Left ventricle myocardium inferior (tissue), 1 donor: ENCODE measurements around the gene BPIFB6. TPM values are rescaled to one million over a fixed set of nuclear protein-coding genes. Genes with fewer than 3 reads are reported as not detected.

ENCODE experiments used
- DNase-seq: peaks from one replicate; pipeline ENCODE4 v3.0.0-alpha.2; 2020
- H3K27ac ChIP-seq: fragments of 200-600 bp; replicated peaks from 2 replicates; pipeline ENCODE4 v1.8.0; 2021
- H3K27me3 ChIP-seq: fragments of 200-600 bp; 2 replicates; pipeline ENCODE4 v1.8.0; 2021; ENCODE audit warnings: low read depth
- H3K36me3 ChIP-seq: fragments of 200-600 bp; 2 replicates; pipeline ENCODE4 v1.8.0; 2021
- H3K4me1 ChIP-seq: fragments of 200-600 bp; 2 replicates; pipeline ENCODE4 v1.8.0; 2021
- H3K4me3 ChIP-seq: fragments of 200-600 bp; 2 replicates; pipeline ENCODE4 v1.8.0; 2021; ENCODE audit warnings: mild to moderate bottlenecking, moderate library complexity
- H3K9me3 ChIP-seq: fragments of 200-600 bp; replicated peaks from 2 replicates; pipeline ENCODE4 v1.8.0; 2021
- CTCF ChIP-seq: fragments of 200-600 bp; IDR thresholded peaks from 2 replicates; pipeline ENCODE4 v1.8.0; 2021; ENCODE audit warnings: antibody characterized with exemption, mild to moderate bottlenecking, borderline replicate concordance
- intact Hi-C: fragments of 100-400 bp; cut with micrococcal nuclease; formaldehyde crosslinking; loops from one replicate; pipeline ENCODE4 v1.11.0; 2022
- total RNA-seq: library from RNA; stranded (reverse); fragmentation: NEBNext Ultra II Directional; extraction: Animal tissue kit (Norgen Biotek cat#: 25700); gene quantifications from one replicate; pipeline ENCODE4 v1.2.1, GENCODE V29; 2021
- donor health status: DM: no; HTN: yes; CAD: no; lungs with severe emphysema.

Gene BPIFB6
- total RNA-seq, 1 donor from 2014 or later = not detected

DNA sequence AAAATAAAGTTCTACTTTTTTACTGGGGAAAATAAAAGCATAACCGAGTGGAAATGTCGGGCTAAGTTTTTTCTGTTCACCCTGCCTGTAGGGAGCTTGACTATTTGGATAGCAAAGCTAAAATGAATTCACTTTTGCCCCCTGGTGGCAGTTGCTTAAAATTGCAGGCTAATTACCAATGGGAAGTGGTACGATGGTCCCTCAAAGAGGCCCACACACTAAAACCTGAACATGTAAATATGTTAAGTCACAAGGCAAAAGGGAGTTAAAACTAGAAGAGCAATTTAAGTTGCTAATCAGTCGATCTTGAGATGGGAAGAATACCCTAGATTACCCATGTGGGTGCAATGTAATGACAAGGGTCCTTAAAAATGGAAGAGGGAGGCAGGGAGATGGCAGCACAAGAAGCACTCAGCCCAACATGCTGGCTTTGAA is 26.3 kb upstream of the BPIFB6 start:
- intact Hi-C loops = no loop called here
- no peak for DNase-seq
- peak; percentile 24 for TF ChIP-seq CTCF

DNA sequence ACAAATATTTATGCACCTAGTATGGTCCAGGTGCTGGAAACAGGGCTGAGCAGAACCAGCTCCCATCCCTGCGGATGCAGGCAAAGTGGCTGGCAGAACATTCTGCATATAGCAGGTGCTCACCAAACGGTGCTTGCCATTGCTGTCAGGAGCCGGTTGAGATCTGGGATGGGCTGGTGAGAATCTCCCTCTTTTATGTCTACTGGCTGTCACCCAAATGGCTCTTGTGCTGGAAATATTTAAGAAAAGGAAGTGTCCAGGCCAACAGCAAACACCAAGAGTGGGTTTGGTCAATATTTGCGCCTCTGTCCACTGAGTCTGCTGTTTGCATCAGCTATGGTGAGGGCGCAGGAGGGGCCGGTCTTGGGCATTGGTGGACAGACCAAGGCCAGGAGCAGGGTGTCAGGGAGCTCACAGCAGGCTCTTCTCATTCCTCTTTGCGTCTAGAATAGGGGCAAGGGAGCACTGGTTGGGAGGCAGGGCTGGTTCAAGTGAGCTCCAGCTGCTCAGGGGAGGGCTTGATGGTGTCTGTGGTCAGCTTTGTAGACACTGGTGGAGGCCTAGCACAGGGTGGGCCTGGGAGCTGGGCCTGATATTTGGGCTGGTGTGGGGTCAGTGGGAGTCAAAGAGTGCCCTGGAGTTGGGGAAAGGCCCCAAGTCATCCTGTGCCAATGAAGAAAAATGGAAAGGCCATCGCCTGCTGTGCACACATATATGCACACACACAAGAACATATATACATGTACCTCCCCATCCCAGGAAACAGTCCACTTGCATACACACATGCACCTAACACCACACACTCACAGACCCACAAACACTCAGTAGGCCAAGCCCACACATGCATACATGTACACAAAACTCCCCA is 25.3 kb upstream of the BPIFB6 start:
- Histone ChIP-seq H3K27me3 (peaks cover 5% of the 10 kb centered on the region), H3K9me3 (peaks cover 11% of the 10 kb centered on the region), H3K27ac (no peak overlapping the region), H3K4me1 (no peaks in the 10 kb centered on the region), H3K36me3 (no peaks in the 10 kb centered on the region), H3K4me3 (no peak overlapping the region)
- no peak for DNase-seq
- intact Hi-C loops = no loop called here
- no peak for TF ChIP-seq CTCF

More for the DNA sequence above, 26.3 kb upstream of the BPIFB6 start:
- H3K36me3 ChIP-seq = no peaks in the 10 kb centered on the region
- H3K4me1 ChIP-seq = no peaks in the 10 kb centered on the region
- no peaks in the 10 kb centered on the region for H3K27me3 ChIP-seq
- H3K27ac ChIP-seq = no peak overlapping the region
- H3K9me3 ChIP-seq = peaks cover 11% of the 10 kb centered on the region
- no peak overlapping the region for H3K4me3 ChIP-seq

GRCh38 chr20:33006776-33007375 is 24.6 kb upstream of the BPIFB6 start:
- no peaks in the 10 kb centered on the region for H3K4me1 ChIP-seq
- H3K9me3 ChIP-seq = peaks cover 11% of the 10 kb centered on the region
- intact Hi-C loops = no loop called here
- H3K4me3 ChIP-seq = no peak overlapping the region
- H3K27ac ChIP-seq = no peak overlapping the region
- DNase-seq = no peak
- peaks cover 13% of the 10 kb centered on the region for H3K27me3 ChIP-seq
- no peaks in the 10 kb centered on the region for H3K36me3 ChIP-seq
- no peak for TF ChIP-seq CTCF

- no peak for DNase-seq
- intact Hi-C loops = no loop called here
- no peak within 1 kb of the TSS for H3K27ac ChIP-seq
- peaks cover 17% of the 10 kb centered on the region for H3K27me3 ChIP-seq
- TF ChIP-seq CTCF = no peak
- no peak within 1 kb of the TSS for H3K4me3 ChIP-seq
- H3K9me3 ChIP-seq = peaks cover 11% of the 10 kb centered on the region
- H3K36me3 ChIP-seq = no peaks in the 10 kb centered on the region
- no peaks in the 10 kb centered on the region for H3K4me1 ChIP-seq
Observed at GRCh38 chr20:33007376-33008335, 23.8 kb upstream of the BPIFB6 start, which contains the start of gene BPIFB2. Gene BPIFB2, plus strand, starts transcription at chr20:33007704. Its CDS starts 871 bp downstream, at chr20:33008575.
